DMS153 (cell line): ENCODE data around the gene ATP2C2.
"Not testable (repeated sequence)": the region's sequence is repeated elsewhere in the genome, so short reads cannot be mapped to it uniquely, and the experiment has no call there.

Source experiments
- DNase-seq: peaks from one replicate; lab custom pipeline; 2025; lab: John Stamatoyannopoulos, UW

ATP2C2 gene

DNA sequence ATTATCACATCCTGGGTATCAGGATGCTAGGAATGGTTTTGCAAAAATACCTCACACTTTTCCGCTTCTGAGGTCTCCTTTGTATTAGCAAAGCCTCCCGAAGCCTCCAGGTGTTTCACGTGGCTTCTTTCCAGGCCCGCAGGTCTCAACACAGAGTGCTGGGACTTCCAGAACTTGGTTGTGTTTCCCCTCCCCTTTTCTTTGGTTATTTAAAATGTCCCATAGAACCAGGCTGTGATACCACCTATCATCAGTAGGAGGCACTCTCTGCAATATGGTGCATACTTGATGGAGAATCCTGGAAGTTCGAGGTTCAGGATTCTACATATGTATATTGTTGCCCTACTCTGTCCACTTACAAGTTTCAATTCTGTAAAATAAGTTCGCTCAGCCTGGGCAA is 28.8 kb downstream of the ATP2C2 start:
- no peak for DNase-seq

- no peak for DNase-seq
These were observed 30.4 kb downstream of the ATP2C2 start for GRCh38 chr16:84398701-84399100.

DNA sequence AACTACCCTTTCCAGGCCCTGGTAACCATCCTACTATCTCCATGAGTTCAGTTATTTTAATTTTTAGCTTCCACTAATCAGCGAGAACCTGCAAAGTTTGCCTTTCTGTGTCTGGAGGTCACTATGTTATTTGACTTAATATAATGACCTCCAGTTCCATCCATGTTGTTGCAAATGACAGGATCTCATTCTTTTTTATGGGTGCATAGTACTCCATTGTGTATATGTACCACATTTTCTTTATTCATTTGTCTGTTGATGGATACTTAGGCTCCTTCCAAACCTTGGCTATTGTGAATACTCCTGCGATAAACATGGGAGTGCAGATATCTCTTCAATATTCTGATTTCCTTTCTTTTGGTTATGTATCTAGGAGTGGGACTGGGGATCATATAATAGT is 31.6 kb downstream of the ATP2C2 start:
- DNase-seq: not testable (repeated sequence)

- not testable (repeated sequence) for DNase-seq
These were observed 35.1 kb downstream of the ATP2C2 start for GRCh38 chr16:84403435-84403834.

DNA sequence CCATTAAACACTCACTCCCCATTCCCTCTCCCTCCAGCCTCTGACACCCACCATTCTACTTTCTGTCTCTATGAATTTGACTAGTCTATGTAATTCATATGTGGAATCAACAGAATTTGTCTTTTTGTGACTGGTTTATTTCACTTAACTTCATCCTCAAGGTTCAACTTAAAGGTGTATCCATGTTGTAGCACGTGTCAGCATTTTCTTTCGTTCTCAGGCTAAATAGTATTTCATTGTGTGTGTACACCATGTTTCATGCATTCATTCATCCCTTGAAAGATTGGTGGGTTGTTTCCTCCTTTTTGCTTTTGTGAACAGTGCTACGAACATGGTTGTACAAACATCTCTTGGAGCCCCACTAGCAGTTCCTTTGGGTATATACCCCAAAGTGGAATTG is 36.0 kb downstream of the ATP2C2 start:
- DNase-seq: no peak

GRCh38 chr16:84404936-84405639 is 36.8 kb downstream of the ATP2C2 start:
- no peak for DNase-seq

- no peak for DNase-seq
These were observed 37.9 kb downstream of the ATP2C2 start for GRCh38 chr16:84406006-84406963.

DNA sequence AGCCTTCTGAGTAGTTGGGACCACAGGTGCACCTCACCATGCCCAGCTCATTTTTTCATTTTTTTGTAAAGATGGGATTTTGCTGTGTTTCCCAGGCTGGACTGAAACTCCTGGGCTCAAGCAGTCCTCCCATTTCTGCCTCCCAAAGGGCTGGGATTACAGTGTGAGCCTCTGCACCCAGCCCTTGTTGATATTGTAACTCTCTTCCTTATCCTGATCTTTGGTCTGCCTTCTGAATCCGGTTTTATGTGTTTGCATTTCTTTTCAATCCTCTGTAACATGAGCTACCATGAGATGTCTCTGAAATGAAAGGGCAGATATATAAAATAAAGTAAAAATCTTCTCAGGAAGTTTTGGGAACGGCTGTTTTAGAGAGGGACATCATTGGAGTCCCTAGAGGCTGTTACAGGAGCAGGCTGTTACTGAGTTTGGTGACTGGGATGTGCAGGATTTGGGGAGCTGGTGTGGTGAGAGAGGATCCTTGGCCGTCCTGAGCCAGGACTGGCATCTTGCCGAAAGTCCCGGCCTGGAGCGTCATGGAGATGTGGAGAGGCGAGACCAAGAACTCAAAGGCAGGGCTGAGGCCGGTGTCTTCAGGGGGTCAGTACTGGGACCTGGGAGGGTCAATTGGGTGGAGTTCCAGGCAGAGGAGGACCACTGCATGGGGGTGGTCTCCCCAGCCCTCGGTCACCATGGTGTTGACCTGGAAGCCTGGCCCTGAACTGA is 39.4 kb downstream of the ATP2C2 start:
- no peak for DNase-seq

DNA sequence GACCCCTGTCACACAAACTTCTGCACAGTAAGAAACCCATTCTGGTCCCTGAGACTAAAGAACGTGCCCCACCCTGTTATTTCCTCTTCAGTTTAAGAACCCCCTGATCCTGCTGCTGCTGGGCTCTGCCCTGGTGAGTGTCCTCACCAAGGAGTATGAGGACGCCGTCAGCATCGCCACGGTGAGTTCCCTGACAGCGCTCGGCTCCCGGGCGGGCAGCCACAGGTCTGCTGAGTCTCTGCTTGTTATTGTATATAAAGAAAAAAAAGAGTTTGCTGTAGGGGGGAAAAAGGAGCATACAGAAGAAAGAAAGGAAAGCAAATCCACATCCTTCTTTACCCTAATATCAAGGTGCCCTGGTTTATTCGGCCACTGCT is 40.0 kb downstream of the ATP2C2 start:
- no peak for DNase-seq

- no peak for DNase-seq
These were observed 40.5 kb downstream of the ATP2C2 start for GRCh38 chr16:84408856-84409255.

GRCh38 chr16:84410361-84411138 is 42.2 kb downstream of the ATP2C2 start:
- no peak for DNase-seq

DNA sequence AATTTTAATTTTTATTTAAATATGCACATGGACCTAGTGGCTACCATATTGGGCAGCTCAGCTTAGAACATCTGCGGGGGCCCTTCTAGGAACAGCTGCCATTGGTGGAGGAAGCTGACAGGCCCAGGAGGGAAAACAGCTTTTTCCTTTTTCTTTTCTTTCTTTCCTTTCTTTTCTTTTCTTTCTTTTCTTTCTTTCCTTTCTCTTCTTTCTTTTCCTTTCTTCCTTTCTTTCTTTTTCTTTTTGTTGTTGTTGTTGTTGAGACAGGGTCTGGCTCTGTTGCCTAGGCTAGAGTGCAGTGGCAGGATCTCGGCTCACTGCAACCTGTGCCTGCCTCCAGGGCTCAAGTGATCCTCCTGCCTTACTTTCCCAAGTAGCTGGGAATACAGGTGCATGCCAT is 43.4 kb downstream of the ATP2C2 start:
- DNase-seq: no peak

DNA sequence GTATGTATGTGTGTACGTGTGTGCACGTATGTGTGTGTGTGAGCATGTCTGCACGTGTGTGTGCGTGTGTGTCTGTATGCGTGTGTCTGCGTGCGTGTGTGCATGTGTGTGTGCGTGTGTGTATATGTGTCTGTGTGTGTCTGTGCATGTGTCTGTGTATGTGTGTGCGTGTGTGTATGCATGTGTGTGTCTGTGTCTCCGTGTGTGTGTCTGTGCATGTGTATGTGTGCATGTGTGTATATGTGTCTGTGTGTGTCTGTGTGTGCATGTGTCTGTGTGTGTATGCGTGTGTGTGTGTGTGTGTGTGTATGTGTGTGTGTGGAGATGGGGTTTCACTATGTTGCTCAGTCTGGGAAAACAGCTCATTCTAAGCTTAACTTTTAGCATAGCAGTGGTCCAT is 43.9 kb downstream of the ATP2C2 start:
- DNase-seq: no peak

GRCh38 chr16:84413244-84414004 is 45.1 kb downstream of the ATP2C2 start:
- no peak for DNase-seq

GRCh38 chr16:84414789-84415326 is 46.5 kb downstream of the ATP2C2 start:
- DNase-seq: no peak

- DNase-seq: no peak
These were observed 48.3 kb downstream of the ATP2C2 start for GRCh38 chr16:84416407-84417321.

DNA sequence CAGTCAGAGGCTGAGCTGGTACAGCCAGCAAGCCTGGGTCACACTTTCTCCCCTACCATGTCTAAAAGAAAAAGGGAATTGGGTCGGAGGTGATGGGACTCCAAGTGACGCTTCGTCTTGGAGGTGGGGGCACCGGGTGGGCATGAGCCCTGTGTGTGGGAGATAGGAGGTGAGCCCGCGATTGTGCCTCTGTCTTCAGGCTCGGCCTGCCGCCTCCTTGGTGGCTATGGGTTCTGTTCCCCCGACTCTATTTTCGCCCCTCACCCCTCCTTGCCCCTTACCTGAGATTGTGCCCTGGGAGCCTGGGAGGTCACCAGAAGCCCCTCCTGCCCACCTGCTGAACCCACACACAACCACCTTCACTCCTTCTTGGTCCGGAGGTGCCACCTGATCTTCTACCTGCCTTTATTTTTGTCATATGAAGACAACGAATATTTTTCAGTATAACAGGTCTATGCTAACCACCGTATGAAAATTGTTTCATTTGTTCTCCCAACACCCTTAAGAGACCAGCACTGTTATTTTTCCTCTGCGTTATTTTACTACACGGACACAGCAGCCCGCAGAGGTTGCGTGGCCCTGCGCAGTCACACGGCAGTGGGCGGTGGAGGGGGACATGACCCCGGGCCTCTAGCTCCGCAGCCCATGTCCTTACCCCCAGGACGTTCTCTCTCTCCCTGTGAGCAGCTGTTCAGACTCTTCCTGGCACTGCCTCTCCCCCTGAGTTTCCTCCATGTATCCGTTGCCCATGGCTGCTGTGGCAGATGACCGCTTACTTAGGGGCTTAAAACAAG is 49.9 kb downstream of the ATP2C2 start:
- DNase-seq: no peak

- no peak for DNase-seq
These were observed 51.4 kb downstream of the ATP2C2 start for GRCh38 chr16:84419730-84420129.

DNA sequence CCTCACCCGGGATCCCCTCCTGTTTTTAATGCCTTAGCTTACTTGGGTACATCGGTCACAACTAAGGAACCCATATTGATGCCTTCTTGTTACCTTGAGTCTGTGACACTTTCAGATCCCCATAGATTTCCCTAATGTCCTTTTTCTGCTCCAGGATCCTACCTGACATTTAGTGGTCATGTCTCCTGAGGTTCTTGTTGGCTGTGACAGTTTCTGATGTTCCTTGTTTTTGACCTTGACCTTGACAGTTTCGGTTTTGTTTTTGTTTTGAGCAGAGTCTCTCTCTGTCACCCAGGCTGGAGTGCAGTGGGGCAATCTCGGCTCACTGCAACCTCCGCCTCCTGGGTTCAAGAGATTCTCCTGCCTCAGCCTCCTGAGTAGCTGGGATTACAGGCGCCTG is 52.2 kb downstream of the ATP2C2 start:
- DNase-seq: not testable (repeated sequence)
